K562 (cell line): Measurements from ENCODE around the gene ST8SIA1. TPM values are rescaled to one million over a fixed set of nuclear protein-coding genes. Genes with fewer than 3 reads are reported as not detected.

Source experiments
- ATAC-seq: fragments of 200-7000 bp; cut with Tn5 transposase; 3 replicates; pipeline ENCODE4 v1.9.1; 2020; ENCODE audit warnings: moderate library complexity
- BruUV-seq: library from RNA; stranded (reverse); fragments of 400-500 nt; replicated peaks from 2 replicates; lab custom pipeline; 2021; lab: Mats Ljungman, UMichigan
- CTCF ChIA-PET: fragments of 300-600 bp; formaldehyde crosslinking; extraction: SDS; loops from one replicate; lab custom pipeline; 2021; ENCODE audit warnings: low intra/inter-chr PET ratio; lab: Yijun Ruan, JAX
- POLR2A ChIA-PET: fragments of 300-600, 350-650 bp; sonication (Branson Sonifier 250); formaldehyde crosslinking; extraction: SDS; loops from one replicate; lab custom pipeline; 2021; ENCODE audit warnings: antibody characterized with exemption, inconsistent platforms; lab: Yijun Ruan, JAX
- DNase-seq, 4 experiments: peaks; one replicate each; pipeline versions ENCODE4 v3.0.0 to v3.0.0-alpha.2; 2011 to 2018; ENCODE audit warnings: low spot score in 3 of 4, mixed read lengths in 3 of 4; ENCODE audit errors: extremely low read depth in 1 of 4
- FAIRE-seq: peaks from 2 replicates; lab custom pipeline; 2011; peaks lifted over from hg19 to GRCh38; lab: Jason Lieb, UNC
- H2AFZ ChIP-seq: 2 replicates; pipeline ENCODE4 v1.6.0; 2011; ENCODE audit warnings: low read depth, low read length, control low read depth, inconsistent platforms
- H3K27ac ChIP-seq: fragments of 200-600 bp; 3 replicates; pipeline ENCODE4 v1.8.0; 2011; ENCODE audit warnings: low read depth, mild to moderate bottlenecking, control low read depth, inconsistent platforms, low read length, moderate library complexity, mixed read lengths; ENCODE audit errors: extremely low read depth
- H3K27me3 ChIP-seq, 2 experiments: fragments of 300-600 bp in 1 of 2; 2 replicates in 1 of 2; 3 replicates in 1 of 2; pipeline versions ENCODE4 v1.6.0 to v1.8.0; 2011; ENCODE audit warnings: inconsistent platforms in 2 of 2, low read length in 2 of 2, mild to moderate bottlenecking in 1 of 2, mixed read lengths in 1 of 2, moderate library complexity in 1 of 2; ENCODE audit not compliant: control insufficient read depth in 2 of 2, insufficient read depth in 2 of 2
- H3K36me3 ChIP-seq: fragments of 300-600 bp; 3 replicates; pipeline ENCODE4 v1.8.0; 2011; ENCODE audit warnings: mild to moderate bottlenecking, low read length, inconsistent platforms; ENCODE audit not compliant: control insufficient read depth, insufficient read depth
- H3K4me1 ChIP-seq, 2 experiments: fragments of 200-600 bp in 1 of 2; replicated peaks in 1 of 2; 2 replicates in 1 of 2; 3 replicates in 1 of 2; pipeline versions ENCODE4 v1.5.1 to v1.8.0; 2011; ENCODE audit warnings: inconsistent platforms in 2 of 2, low read length in 2 of 2, mild to moderate bottlenecking in 1 of 2, mixed read lengths in 1 of 2, moderate library complexity in 1 of 2; ENCODE audit not compliant: control insufficient read depth in 2 of 2, insufficient read depth in 2 of 2
- H3K4me2 ChIP-seq: 2 replicates; pipeline ENCODE4 v1.6.1; 2011; ENCODE audit warnings: low read length, control low read depth, inconsistent platforms, mixed read lengths; ENCODE audit not compliant: insufficient read depth
- H3K4me3 ChIP-seq: fragments of 200-600 bp; sonication (generic), shearing (Covaris generic); 2 replicates; pipeline ENCODE4 v1.5.1; 2016; ENCODE audit warnings: control low read depth, inconsistent platforms
- H3K79me2 ChIP-seq: fragments of 200-600 bp; 3 replicates; pipeline ENCODE4 v1.8.0; 2011; ENCODE audit warnings: low read length, inconsistent platforms; ENCODE audit not compliant: control insufficient read depth, insufficient read depth
- H3K9ac ChIP-seq, 2 experiments: 2 replicates each; pipeline versions ENCODE4 v1.6.0 to v1.6.1; 2011; ENCODE audit warnings: low read depth in 2 of 2, low read length in 2 of 2, control low read depth in 1 of 2, inconsistent platforms in 1 of 2, mild to moderate bottlenecking in 1 of 2, mixed read lengths in 1 of 2; ENCODE audit not compliant: insufficient read depth in 1 of 2
- H3K9me1 ChIP-seq: one replicate; pipeline ENCODE4 v1.6.0; 2011; ENCODE audit warnings: inconsistent platforms, mild to moderate bottlenecking, low read length, moderate library complexity; ENCODE audit not compliant: control insufficient read depth, insufficient read depth
- H3K9me3 ChIP-seq: replicated peaks from 2 replicates; pipeline ENCODE4 v1.5.1; 2011; ENCODE audit warnings: low read depth, low read length, inconsistent platforms; ENCODE audit not compliant: control insufficient read depth, insufficient read depth
- H4K20me1 ChIP-seq: replicated peaks from 2 replicates; pipeline ENCODE4 v1.6.1; 2011; ENCODE audit warnings: low read length, inconsistent platforms, mixed read lengths; ENCODE audit not compliant: control insufficient read depth, insufficient read depth
- ARID1B ChIP-seq: fragments of 450-650 bp; IDR thresholded peaks from 2 replicates; pipeline ENCODE4 v1.6.1; 2016; ENCODE audit warnings: antibody characterized with exemption, mild to moderate bottlenecking, inconsistent platforms
- ASH1L ChIP-seq: fragments of 450-650 bp; IDR thresholded peaks from 2 replicates; pipeline ENCODE4 v1.6.1; 2018; ENCODE audit warnings: borderline replicate concordance, mild to moderate bottlenecking, low read depth; ENCODE audit not compliant: partially characterized antibody
- ATF6 ChIP-seq: sonication (generic); formaldehyde crosslinking; IDR thresholded peaks from 2 replicates; pipeline ENCODE4 v1.4.0; 2020; ENCODE audit warnings: mild to moderate bottlenecking, missing genetic modification reagents
- HNRNPH1 ChIP-seq: fragments of 200-400 bp; formaldehyde crosslinking; optimal IDR thresholded peaks from 2 replicates; pipeline ENCODE3; 2017; ENCODE audit warnings: low read depth, mild to moderate bottlenecking, low read length, moderate library complexity
- MAFK ChIP-seq: IDR thresholded peaks from 2 replicates; pipeline ENCODE4 v1.6.1; 2011; ENCODE audit warnings: low read length, improper control_type of control experiment
- WGBS: fragments of 100-300 bp; shearing (Covaris generic); methylation state at CpG from one replicate; pipeline ENCODE4 v1.1.6; 2016; ENCODE audit warnings: low coverage, mixed read lengths; ENCODE audit not compliant: insufficient coverage; ENCODE audit errors: missing lambda C conversion rate; 5-methylcytosine and 5-hydroxymethylcytosine counted together
- in situ Hi-C: fragments of 300-500 bp; cut with MboI; formaldehyde crosslinking; loops from 4 replicates; pipeline ENCODE4 v1.15.0; 2018; ENCODE audit warnings: inconsistent platforms, mixed read lengths
- intact Hi-C: fragments of 100-400 bp; cut with micrococcal nuclease; formaldehyde crosslinking; loops from 2 replicates; pipeline ENCODE4 v1.14.2; 2022
- polyA plus RNA-seq, 8 experiments: library from polyadenylated mRNA; depleted of rRNA in 4 of 8; stranded (reverse) in 5 of 8; unstranded in 3 of 8; fragments of >200 nt; fragmentation: Nextera tagmentation in 2 of 8; fragmentation: Illumina TruSeq in 1 of 8; extraction: Ambion mirVana in 2 of 8; extraction: Trizol in 1 of 8; gene quantifications; 2 replicates each; pipeline versions ENCODE4 v1.2.1 to v1.2.3, GENCODE V29; 2011 to 2014; ENCODE audit warnings: inconsistent platforms in 1 of 8, missing spikeins in 1 of 8
- total RNA-seq, 7 experiments: library from RNA; depleted of rRNA in 6 of 7; stranded (reverse); fragments of >200 nt in 6 of 7; fragmentation: Illumina TruSeq in 2 of 7; extraction: Trizol in 2 of 7; gene quantifications; 2 replicates each; pipeline versions ENCODE4 v1.2.1 to v1.2.3, GENCODE V29; 2011 to 2021; ENCODE audit warnings: low replicate concordance in 1 of 7

The ST8SIA1 gene
- total and polyA plus RNA-seq, 9 of the 15 experiments (the other 6 are each of a cell fraction or from before 2014, with no cell fraction given) = 0.86 to 26.3 (median 4.3) TPM

GRCh38 chr12:22202847-22203246, 131.7 kb downstream of the ST8SIA1 start:
- Histone ChIP-seq H2AFZ (no peak overlapping the region), H3K27ac (no peak overlapping the region), H3K4me3 (no peak overlapping the region), H3K36me3 (no peaks in the 10 kb centered on the region), H3K27me3 (no peaks in the 10 kb centered on the region), H3K9me3 (no peaks in the 10 kb centered on the region), H3K9me1 (no peaks in the 10 kb centered on the region), H3K4me2 (no peak overlapping the region), H4K20me1 (no peaks in the 10 kb centered on the region), H3K4me1 (no peaks in the 10 kb centered on the region), H3K9ac (no peak overlapping the region), H3K79me2 (no peaks in the 10 kb centered on the region)
- ATAC-seq (no peak), DNase-seq (no peak), FAIRE-seq (no peak)
- CTCF ChIA-PET = no interaction called here
- intact Hi-C loops (no loop called here), in situ Hi-C loops (no loop called here)
- BruUV-seq = no TSS peak
- POLR2A ChIA-PET = no interaction called here
- 2% methylated on average over 5 of the region's 5 CpGs for WGBS
- TF ChIP-seq ATF6 (CRISPR knock-in tag) = no peak
- no peak for TF ChIP-seq HNRNPH1
- TF ChIP-seq ASH1L = no peak
- TF ChIP-seq ARID1B = no peak
- no peak for TF ChIP-seq MAFK
